Liver (tissue), 9 donors: ENCODE measurements around the gene MEGF6. TPM values are rescaled to one million over a fixed set of nuclear protein-coding genes. Genes with fewer than 3 reads are reported as not detected.

Experiments used
- DNase-seq: peaks from one replicate; pipeline ENCODE4 v3.0.0-alpha.2; 2017; ENCODE audit warnings: low spot score
- H3K27ac ChIP-seq, 2 donors: one replicate each; pipeline ENCODE4 v1.7.0; 2013; ENCODE audit warnings: inconsistent platforms in 2 of 2, low read length in 2 of 2, control low read depth in 1 of 2, low read depth in 1 of 2, mild to moderate bottlenecking in 1 of 2
- H3K27me3 ChIP-seq, 4 donors: one replicate each; pipeline versions ENCODE4 v1.6.1 to v1.7.0; 2013; ENCODE audit warnings: low read length in 3 of 4, inconsistent platforms in 1 of 4, mild to moderate bottlenecking in 1 of 4, moderate library complexity in 1 of 4; ENCODE audit not compliant: control insufficient read depth in 4 of 4, insufficient read depth in 4 of 4
- H3K36me3 ChIP-seq, 4 donors: one replicate each; pipeline versions ENCODE4 v1.6.1 to v1.7.0; 2013; ENCODE audit warnings: low read length in 3 of 4, mild to moderate bottlenecking in 3 of 4, low read depth in 1 of 4, moderate library complexity in 1 of 4; ENCODE audit not compliant: control insufficient read depth in 4 of 4, insufficient read depth in 3 of 4
- H3K4me1 ChIP-seq, 4 donors: one replicate each; pipeline versions ENCODE4 v1.6.1 to v1.7.0; 2013; ENCODE audit warnings: low read length in 3 of 4, mild to moderate bottlenecking in 3 of 4, moderate library complexity in 1 of 4; ENCODE audit not compliant: control insufficient read depth in 4 of 4, insufficient read depth in 4 of 4
- H3K4me3 ChIP-seq, 3 donors: one replicate each; pipeline versions ENCODE4 v1.6.1 to v1.7.0; 2013; ENCODE audit warnings: low read length in 3 of 3, control low read depth in 1 of 3, low read depth in 1 of 3, mild to moderate bottlenecking in 1 of 3
- H3K9ac ChIP-seq, 2 donors: one replicate each; pipeline ENCODE4 v1.7.0; 2013; ENCODE audit warnings: low read length in 2 of 2, mild to moderate bottlenecking in 2 of 2, moderate library complexity in 2 of 2, control low read depth in 1 of 2, low read depth in 1 of 2
- H3K9me3 ChIP-seq, 4 donors: one replicate each; pipeline versions ENCODE4 v1.6.1 to v1.7.0; 2013; ENCODE audit warnings: low read length in 3 of 4; ENCODE audit not compliant: control insufficient read depth in 4 of 4
- ATF3 ChIP-seq: IDR thresholded peaks from 2 replicates; pipeline ENCODE4 v1.6.1; 2016; ENCODE audit warnings: antibody characterized with exemption
- CTCF ChIP-seq: fragments of 150-350 bp; IDR thresholded peaks from 2 replicates; pipeline ENCODE4 v1.5.1; 2017; ENCODE audit warnings: improper control_type of control experiment, low read depth, low read length; ENCODE audit not compliant: missing input control
- EGR1 ChIP-seq, 2 donors: IDR thresholded peaks; 2 replicates each; pipeline ENCODE4 v1.6.1; 2016 to 2018; ENCODE audit warnings: antibody characterized with exemption in 2 of 2, low read depth in 2 of 2
- FOXA1 ChIP-seq: IDR thresholded peaks from 2 replicates; pipeline ENCODE4 v1.6.1; 2016; ENCODE audit warnings: antibody characterized with exemption
- FOXA2 ChIP-seq: IDR thresholded peaks from 2 replicates; pipeline ENCODE4 v1.6.1; 2016; ENCODE audit warnings: antibody characterized with exemption
- GABPA ChIP-seq, 2 donors: IDR thresholded peaks in 1 of 2; conservative IDR thresholded peaks in 1 of 2; 2 replicates each; pipeline ENCODE4 v1.6.1; 2016; ENCODE audit warnings: antibody characterized with exemption in 2 of 2, mild to moderate bottlenecking in 1 of 2, moderate library complexity in 1 of 2
- HNF4A ChIP-seq, 2 donors: conservative IDR thresholded peaks; 2 replicates each; pipeline ENCODE4 v1.6.1; 2016; ENCODE audit warnings: antibody characterized with exemption in 2 of 2, mild to moderate bottlenecking in 2 of 2
- HNF4G ChIP-seq: IDR thresholded peaks from 2 replicates; pipeline ENCODE4 v1.6.1; 2016; ENCODE audit warnings: antibody characterized with exemption
- JUND ChIP-seq, 2 donors: IDR thresholded peaks; 2 replicates each; pipeline ENCODE4 v1.6.1; 2016; ENCODE audit warnings: antibody characterized with exemption in 2 of 2
- MAX ChIP-seq: IDR thresholded peaks from 2 replicates; pipeline ENCODE4 v1.6.1; 2016; ENCODE audit warnings: antibody characterized with exemption
- NR2F2 ChIP-seq: IDR thresholded peaks from 2 replicates; pipeline ENCODE4 v1.6.1; 2016; ENCODE audit warnings: antibody characterized with exemption
- RAD21 ChIP-seq, 2 donors: IDR thresholded peaks; 2 replicates each; pipeline ENCODE4 v1.6.1; 2016; ENCODE audit warnings: antibody characterized with exemption in 2 of 2, mild to moderate bottlenecking in 2 of 2
- RXRA ChIP-seq, 2 donors: IDR thresholded peaks; 2 replicates each; pipeline ENCODE4 v1.6.1; 2017 to 2018; ENCODE audit warnings: antibody characterized with exemption in 2 of 2, mild to moderate bottlenecking in 1 of 2
- SP1 ChIP-seq: IDR thresholded peaks from 2 replicates; pipeline ENCODE4 v1.6.1; 2018; ENCODE audit warnings: antibody characterized with exemption, mild to moderate bottlenecking
- TAF1 ChIP-seq: conservative IDR thresholded peaks from 2 replicates; pipeline ENCODE4 v1.6.1; 2016; ENCODE audit warnings: antibody characterized with exemption, mild to moderate bottlenecking
- YY1 ChIP-seq: IDR thresholded peaks from 2 replicates; pipeline ENCODE4 v1.6.1; 2016; ENCODE audit warnings: antibody characterized with exemption, mild to moderate bottlenecking
- WGBS: extraction: QIAGEN DNeasy Blood & Tissue Kit; methylation state at CpG from one replicate; pipeline ENCODE4 v1.1.7; 2013; 5-methylcytosine and 5-hydroxymethylcytosine counted together
- polyA plus RNA-seq, 2 donors: library from polyadenylated mRNA; stranded (reverse) in 1 of 2; unstranded in 1 of 2; fragments of 200-250 nt in 1 of 2; fragments of >200 nt in 1 of 2; fragmentation: Nextera tagmentation in 1 of 2; extraction: Ambion mirVana in 1 of 2; gene quantifications; one replicate each; pipeline versions ENCODE4 v1.2.1 to v1.2.3, GENCODE V29; 2013 to 2015
- total RNA-seq, 2 donors: library from RNA; depleted of rRNA; stranded (reverse); fragments of >200 nt; gene quantifications; one replicate each; pipeline ENCODE4 v1.2.3, GENCODE V29; 2014
- TF ChIP-seq, protein P1 (sequence below): IDR thresholded peaks from 2 replicates; pipeline ENCODE4 v1.6.1; 2016; ENCODE audit warnings: antibody characterized with exemption
- TF ChIP-seq, protein P2 (sequence below): IDR thresholded peaks from 2 replicates; pipeline ENCODE4 v1.6.1; 2016; ENCODE audit warnings: antibody characterized with exemption, mild to moderate bottlenecking
- donor health status: healthy.
- donor health status: healthy.
- donor health status: healthy.
- donor health status: healthy.
- donor health status: healthy.

MEGF6 gene
- total and polyA plus RNA-seq, 4 donors, result 1.3 to 11.0 (median 4.0) TPM

GRCh38 chr1:3610527-3611169 is 660 bp downstream of the MEGF6 start:
- Histone ChIP-seq H3K9ac (no peak overlapping the region), H3K27ac (no peak overlapping the region), H3K36me3 (no peaks in the 10 kb centered on the region), H3K27me3 (peaks cover 0 to 2% (median 0%) of the 10 kb centered on the region in 4 donors), H3K4me3 (peak overlapping the region in 1 of 3 donors; percentile 41), H3K4me1 (peaks cover 5 to 8% (median 6%) of the 10 kb centered on the region in 4 donors), H3K9me3 (no peaks in the 10 kb centered on the region)
- WGBS, result 6% methylated on average over 27 of the region's 27 CpGs
- TF ChIP-seq FOXA2, result no peak
- TF ChIP-seq HNF4A (conservative IDR thresholded peaks at IDR 0.05), result no peak
- no peak for TF ChIP-seq GABPA (IDR thresholded peaks at IDR 0.05 in 1 of 2, conservative IDR thresholded peaks at IDR 0.05 in 1 of 2)
- TF ChIP-seq HNF4G, result no peak
- TF ChIP-seq RXRA (IDR thresholded peaks at IDR 0.05), result no peak
- TF ChIP-seq RAD21 (IDR thresholded peaks at IDR 0.05), result no peak
- no peak for TF ChIP-seq EGR1 (IDR thresholded peaks at IDR 0.05; ENCODE audit: low read depth in 2 of 2)
- TF ChIP-seq, protein P1, sequence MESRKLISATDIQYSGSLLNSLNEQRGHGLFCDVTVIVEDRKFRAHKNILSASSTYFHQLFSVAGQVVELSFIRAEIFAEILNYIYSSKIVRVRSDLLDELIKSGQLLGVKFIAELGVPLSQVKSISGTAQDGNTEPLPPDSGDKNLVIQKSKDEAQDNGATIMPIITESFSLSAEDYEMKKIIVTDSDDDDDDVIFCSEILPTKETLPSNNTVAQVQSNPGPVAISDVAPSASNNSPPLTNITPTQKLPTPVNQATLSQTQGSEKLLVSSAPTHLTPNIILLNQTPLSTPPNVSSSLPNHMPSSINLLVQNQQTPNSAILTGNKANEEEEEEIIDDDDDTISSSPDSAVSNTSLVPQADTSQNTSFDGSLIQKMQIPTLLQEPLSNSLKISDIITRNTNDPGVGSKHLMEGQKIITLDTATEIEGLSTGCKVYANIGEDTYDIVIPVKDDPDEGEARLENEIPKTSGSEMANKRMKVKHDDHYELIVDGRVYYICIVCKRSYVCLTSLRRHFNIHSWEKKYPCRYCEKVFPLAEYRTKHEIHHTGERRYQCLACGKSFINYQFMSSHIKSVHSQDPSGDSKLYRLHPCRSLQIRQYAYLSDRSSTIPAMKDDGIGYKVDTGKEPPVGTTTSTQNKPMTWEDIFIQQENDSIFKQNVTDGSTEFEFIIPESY, result no peak
- TF ChIP-seq SP1, result no peak
- no peak for TF ChIP-seq YY1
- no peak for TF ChIP-seq NR2F2
- TF ChIP-seq FOXA1, result no peak
- TF ChIP-seq, protein P2, sequence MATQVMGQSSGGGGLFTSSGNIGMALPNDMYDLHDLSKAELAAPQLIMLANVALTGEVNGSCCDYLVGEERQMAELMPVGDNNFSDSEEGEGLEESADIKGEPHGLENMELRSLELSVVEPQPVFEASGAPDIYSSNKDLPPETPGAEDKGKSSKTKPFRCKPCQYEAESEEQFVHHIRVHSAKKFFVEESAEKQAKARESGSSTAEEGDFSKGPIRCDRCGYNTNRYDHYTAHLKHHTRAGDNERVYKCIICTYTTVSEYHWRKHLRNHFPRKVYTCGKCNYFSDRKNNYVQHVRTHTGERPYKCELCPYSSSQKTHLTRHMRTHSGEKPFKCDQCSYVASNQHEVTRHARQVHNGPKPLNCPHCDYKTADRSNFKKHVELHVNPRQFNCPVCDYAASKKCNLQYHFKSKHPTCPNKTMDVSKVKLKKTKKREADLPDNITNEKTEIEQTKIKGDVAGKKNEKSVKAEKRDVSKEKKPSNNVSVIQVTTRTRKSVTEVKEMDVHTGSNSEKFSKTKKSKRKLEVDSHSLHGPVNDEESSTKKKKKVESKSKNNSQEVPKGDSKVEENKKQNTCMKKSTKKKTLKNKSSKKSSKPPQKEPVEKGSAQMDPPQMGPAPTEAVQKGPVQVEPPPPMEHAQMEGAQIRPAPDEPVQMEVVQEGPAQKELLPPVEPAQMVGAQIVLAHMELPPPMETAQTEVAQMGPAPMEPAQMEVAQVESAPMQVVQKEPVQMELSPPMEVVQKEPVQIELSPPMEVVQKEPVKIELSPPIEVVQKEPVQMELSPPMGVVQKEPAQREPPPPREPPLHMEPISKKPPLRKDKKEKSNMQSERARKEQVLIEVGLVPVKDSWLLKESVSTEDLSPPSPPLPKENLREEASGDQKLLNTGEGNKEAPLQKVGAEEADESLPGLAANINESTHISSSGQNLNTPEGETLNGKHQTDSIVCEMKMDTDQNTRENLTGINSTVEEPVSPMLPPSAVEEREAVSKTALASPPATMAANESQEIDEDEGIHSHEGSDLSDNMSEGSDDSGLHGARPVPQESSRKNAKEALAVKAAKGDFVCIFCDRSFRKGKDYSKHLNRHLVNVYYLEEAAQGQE, result no peak
- TF ChIP-seq JUND (IDR thresholded peaks at IDR 0.05), result no peak
- TF ChIP-seq TAF1, result no peak
- TF ChIP-seq MAX, result no peak
- no peak for TF ChIP-seq ATF3
- TF ChIP-seq CTCF, result no peak
- DNase-seq, result no peak
